ENCODE measurements around the gene PCA3.

GRCh38 chr9:76756941-76757673 lies 7.1 kb upstream of the PCA3 start:
- TF ChIP-seq POLR2A (IDR thresholded peaks at IDR 0.05), result no peak
- TF ChIP-seq CTCF (IDR thresholded peaks at IDR 0.05), result no peak
- TF ChIP-seq EP300 (IDR thresholded peaks at IDR 0.05), result no peak
